Body of pancreas (tissue), 4 donors: ENCODE data around the gene CAP1. TPM values are rescaled to one million over a fixed set of nuclear protein-coding genes. Genes with fewer than 3 reads are reported as not detected.
"Not testable (repeated sequence)": the region's sequence is repeated elsewhere in the genome, so short reads cannot be mapped to it uniquely, and the experiment has no call there.

Source experiments
- ATAC-seq: fragments of 150-250 bp; one replicate; pipeline ENCODE4 v1.9.1; 2016
- DNase-seq, 4 donors: peaks; one replicate each; pipeline ENCODE4 v3.0.0-alpha.2; 2019
- H3K27ac ChIP-seq, 4 donors: fragments of 200-600 bp; sonication (generic); 1 replicate in 3 of 4; 2 replicates in 1 of 4; pipeline versions ENCODE4 v1.5.1 to v1.6.1; 2016 to 2019; ENCODE audit warnings: mild to moderate bottlenecking in 1 of 4, mixed read lengths in 1 of 4, moderate library complexity in 1 of 4
- H3K27me3 ChIP-seq, 2 donors: fragments of 200-600 bp; sonication (generic); one replicate each; pipeline ENCODE4 v1.6.0; 2016; ENCODE audit warnings: mild to moderate bottlenecking in 1 of 2
- H3K36me3 ChIP-seq, 2 donors: fragments of 200-600 bp; sonication (generic); replicated peaks in 1 of 2; 2 replicates each; pipeline ENCODE4 v1.5.1; 2016; ENCODE audit warnings: low read depth in 2 of 2; ENCODE audit not compliant: insufficient read depth in 1 of 2
- H3K4me1 ChIP-seq: fragments of 200-600 bp; sonication (generic); one replicate; pipeline ENCODE4 v1.6.0; 2016
- H3K4me3 ChIP-seq, 2 donors: fragments of 200-600 bp; sonication (generic); 1 replicate in 1 of 2; 2 replicates in 1 of 2; pipeline ENCODE4 v1.5.1; 2016 to 2019
- H3K9me3 ChIP-seq, 3 donors: fragments of 200-600 bp; sonication (generic); 1 replicate in 2 of 3; 2 replicates in 1 of 3; pipeline ENCODE4 v1.5.1; 2016
- CTCF ChIP-seq, 7 experiments: fragments of 450-650 bp in 4 of 7; fragments of 200-600 bp in 3 of 7; sonication (generic) in 3 of 7; IDR thresholded peaks; one replicate each; pipeline ENCODE4 v1.5.1; 2016 to 2019; ENCODE audit warnings: antibody characterized with exemption in 7 of 7
- POLR2A ChIP-seq, 3 donors: fragments of 450-650 bp; IDR thresholded peaks; one replicate each; pipeline ENCODE4 v1.6.1; 2016; ENCODE audit warnings: antibody characterized with exemption in 3 of 3, mild to moderate bottlenecking in 2 of 3
- WGBS, 2 donors: methylation state at CpG; one replicate each; pipeline ENCODE4 v1.1.5; 2017; 5-methylcytosine and 5-hydroxymethylcytosine counted together
- intact Hi-C: fragments of 100-400 bp; cut with DNase I; formaldehyde crosslinking; loops from one replicate; pipeline ENCODE4 v1.15.1; 2023
- total RNA-seq, 2 donors: library from RNA; depleted of rRNA; stranded (reverse); fragments of >200 nt; gene quantifications; one replicate each; pipeline ENCODE4 v1.1.0, GENCODE V29; 2016

Gene CAP1
- total RNA-seq, 2 donors from 2014 or later = 60.7 to 66.3 TPM

GRCh38 chr1:40030528-40031135 is 9.9 kb upstream of the CAP1 start:
- Histone ChIP-seq H3K4me1 (peaks cover 6% of the 10 kb centered on the region), H3K9me3 (no peaks in the 10 kb centered on the region), H3K27ac (no peak overlapping the region), H3K27me3 (no peaks in the 10 kb centered on the region), H3K4me3 (no peak overlapping the region), H3K36me3 (no peaks in the 10 kb centered on the region)
- 63 to 71% methylated on average over 3 of the region's 3 CpGs for WGBS, 2 donors
- ATAC-seq (no peak), DNase-seq (no peak)
- intact Hi-C loops = no loop called here
- TF ChIP-seq CTCF (IDR thresholded peaks at IDR 0.05) (no peak), POLR2A (IDR thresholded peaks at IDR 0.05) (no peak)

- ATAC-seq (peak; percentile 50), DNase-seq (peak; percentile 57 to 66 (median 62))
- no peaks in the 10 kb centered on the region for H3K27me3 ChIP-seq
- H3K4me1 ChIP-seq = peaks cover 20% of the 10 kb centered on the region
- no peaks in the 10 kb centered on the region for H3K9me3 ChIP-seq
- no peak overlapping the region for H3K4me3 ChIP-seq
- H3K27ac ChIP-seq = no peak overlapping the region
- WGBS, 2 donors = 43 to 48% methylated on average over 4 of the region's 4 CpGs
- no peaks in the 10 kb centered on the region for H3K36me3 ChIP-seq
- intact Hi-C loops = no loop called here
- TF ChIP-seq CTCF (IDR thresholded peaks at IDR 0.05) (peak; percentile 45 to 64 (median 49)), POLR2A (IDR thresholded peaks at IDR 0.05) (no peak)
Observed at GRCh38 chr1:40032240-40032891, 8.2 kb upstream of the CAP1 start.

GRCh38 chr1:40034869-40035268 is 5.7 kb upstream of the CAP1 start:
- TF ChIP-seq POLR2A (IDR thresholded peaks at IDR 0.05) (no peak), CTCF (IDR thresholded peaks at IDR 0.05) (no peak)
- intact Hi-C loops = no loop called here
- H3K27ac ChIP-seq = no peak overlapping the region
- no peaks in the 10 kb centered on the region for H3K36me3 ChIP-seq
- ATAC-seq = no peak
- H3K4me3 ChIP-seq = no peak overlapping the region
- no peaks in the 10 kb centered on the region for H3K9me3 ChIP-seq
- H3K4me1 ChIP-seq = peaks cover 31% of the 10 kb centered on the region
- WGBS, 2 donors = 52 to 73% methylated on average over 2 of the region's 2 CpGs
- no peaks in the 10 kb centered on the region for H3K27me3 ChIP-seq
- no peak for DNase-seq

GRCh38 chr1:40036574-40036973 is 4.0 kb upstream of the CAP1 start:
- DNase-seq = peak; percentile 74 to 88 (median 84)
- no peaks in the 10 kb centered on the region for H3K36me3 ChIP-seq
- intact Hi-C loops = no loop called here
- peaks cover 35% of the 10 kb centered on the region for H3K4me1 ChIP-seq
- no peak overlapping the region for H3K4me3 ChIP-seq
- no peak for TF ChIP-seq CTCF (IDR thresholded peaks at IDR 0.05)
- TF ChIP-seq POLR2A (IDR thresholded peaks at IDR 0.05) = no peak
- peak; percentile 15 for ATAC-seq
- WGBS, 2 donors = 9 to 15% methylated on average over 4 of the region's 4 CpGs
- H3K27ac ChIP-seq = peak overlapping the region in 3 of 4 donors; percentile 36 to 78 (median 74)
- no peaks in the 10 kb centered on the region for H3K27me3 ChIP-seq
- no peaks in the 10 kb centered on the region for H3K9me3 ChIP-seq

- WGBS, 2 donors = 85% methylated on average over 8 of the region's 8 CpGs
- H3K9me3 ChIP-seq, H3K27me3 ChIP-seq, DNase-seq, H3K36me3 ChIP-seq, intact Hi-C loops, ATAC-seq, H3K4me3 ChIP-seq: not testable (repeated sequence)
- Histone ChIP-seq H3K4me1 (peaks cover 38% of the 10 kb centered on the region), H3K27ac (peak overlapping the region in 3 of 4 donors; percentile 36 to 78 (median 74))
Observed at GRCh38 chr1:40037254-40037653, 3.3 kb upstream of the CAP1 start.
